AG09309 (cell line): ENCODE results near the gene TRPC1.

Source experiments
- DNase-seq: peaks from one replicate; pipeline ENCODE4 v3.0.0-alpha.2; 2010; ENCODE audit warnings: low read depth
- H3K4me3 ChIP-seq: 2 replicates; pipeline ENCODE4 v1.5.1; 2011; ENCODE audit warnings: mild to moderate bottlenecking, low read depth, low read length, moderate library complexity; ENCODE audit not compliant: control insufficient read depth
- CTCF ChIP-seq: IDR thresholded peaks from 2 replicates; pipeline ENCODE4 v1.5.1; 2011; ENCODE audit warnings: mild to moderate bottlenecking, low read depth, low read length, inconsistent platforms; ENCODE audit not compliant: insufficient read depth, control insufficient read depth; ENCODE audit errors: missing control alignments

TRPC1 gene

DNA sequence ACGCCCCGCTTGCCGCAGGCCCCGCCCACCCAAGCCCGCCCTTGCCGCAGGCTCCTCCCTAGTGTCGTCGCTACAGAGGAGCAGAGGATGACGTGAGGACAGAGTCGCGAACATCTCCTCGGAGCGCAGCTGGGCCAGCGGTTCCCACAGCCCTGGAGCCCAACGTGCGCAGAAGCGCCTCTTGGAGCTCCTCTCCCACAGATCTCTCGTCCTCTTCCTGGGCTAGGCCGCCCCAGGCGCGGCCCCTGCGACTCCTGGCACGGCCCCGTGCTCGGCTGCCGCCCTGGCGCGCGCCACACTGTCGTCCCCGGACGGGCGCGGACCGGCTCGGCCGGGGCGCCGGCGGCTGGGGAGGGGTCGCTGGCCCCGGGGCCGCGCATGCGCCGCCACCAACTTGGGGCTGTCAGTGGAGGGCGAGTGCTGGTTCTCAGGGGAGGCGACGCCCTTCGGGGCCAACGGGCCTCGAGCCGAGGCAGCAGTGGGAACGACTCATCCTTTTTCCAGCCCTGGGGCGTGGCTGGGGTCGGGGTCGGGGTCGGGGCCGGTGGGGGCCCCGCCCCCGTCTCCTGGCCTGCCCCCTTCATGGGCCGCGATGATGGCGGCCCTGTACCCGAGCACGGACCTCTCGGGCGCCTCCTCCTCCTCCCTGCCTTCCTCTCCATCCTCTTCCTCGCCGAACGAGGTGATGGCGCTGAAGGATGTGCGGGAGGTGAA lies at the start of gene TRPC1:
TRPC1 (plus strand) TSS at position 67 of the 714 bp plus-strand sequence; CDS start at position 593, 526 bp downstream.
- DNase-seq: peak; percentile 27
- peak within 1 kb of the TSS; percentile 99 for H3K4me3 ChIP-seq
- no peak for TF ChIP-seq CTCF

DNA sequence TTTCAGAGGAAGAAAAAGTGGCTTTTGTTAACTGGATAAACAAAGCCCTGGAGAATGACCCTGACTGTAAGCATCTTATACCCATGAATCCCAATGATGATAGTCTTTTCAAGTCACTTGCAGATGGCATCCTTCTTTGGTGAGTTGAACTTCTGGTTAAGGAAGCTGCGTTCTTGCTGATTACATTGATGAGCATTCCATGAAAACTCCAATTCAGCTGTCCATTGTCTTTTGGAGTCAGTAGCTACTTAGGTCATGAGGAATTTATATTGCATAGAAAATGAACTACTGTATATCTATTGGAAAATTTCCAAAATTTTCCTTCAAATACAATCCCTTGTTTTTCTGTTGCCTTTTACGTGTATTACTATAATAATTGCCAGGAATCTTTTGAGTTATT lies 47.7 kb upstream of the TRPC1 start:
- TF ChIP-seq CTCF: no peak
- no peak overlapping the region for H3K4me3 ChIP-seq
- DNase-seq: no peak

- no peak for DNase-seq
- no peak overlapping the region for H3K4me3 ChIP-seq
- no peak for TF ChIP-seq CTCF
Measured at GRCh38 chr3:142680710-142681109, 43.1 kb upstream of the TRPC1 start.

DNA sequence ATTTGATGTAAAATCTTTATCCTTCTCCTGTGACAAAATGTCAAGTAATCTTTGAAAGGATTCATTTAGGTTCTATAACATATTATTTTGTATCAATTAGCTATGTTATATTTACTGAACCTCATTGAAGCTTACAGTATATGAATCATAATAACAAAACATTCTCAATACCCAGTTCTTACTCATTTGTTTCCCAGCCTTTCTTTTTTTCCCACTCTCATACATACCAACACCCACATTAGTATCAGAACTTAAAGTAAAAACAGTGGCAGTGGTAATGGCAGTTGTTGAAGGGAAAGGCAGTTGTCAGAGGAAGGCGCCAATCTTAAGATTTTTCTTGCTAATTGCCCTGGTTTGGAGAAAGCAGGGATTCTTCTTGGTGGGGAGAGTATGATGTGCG lies 33.2 kb upstream of the TRPC1 start:
- no peak overlapping the region for H3K4me3 ChIP-seq
- TF ChIP-seq CTCF: no peak
- no peak for DNase-seq

GRCh38 chr3:142691527-142691926 lies 32.3 kb upstream of the TRPC1 start:
- DNase-seq: no peak
- no peak for TF ChIP-seq CTCF
- H3K4me3 ChIP-seq: no peak overlapping the region

DNA sequence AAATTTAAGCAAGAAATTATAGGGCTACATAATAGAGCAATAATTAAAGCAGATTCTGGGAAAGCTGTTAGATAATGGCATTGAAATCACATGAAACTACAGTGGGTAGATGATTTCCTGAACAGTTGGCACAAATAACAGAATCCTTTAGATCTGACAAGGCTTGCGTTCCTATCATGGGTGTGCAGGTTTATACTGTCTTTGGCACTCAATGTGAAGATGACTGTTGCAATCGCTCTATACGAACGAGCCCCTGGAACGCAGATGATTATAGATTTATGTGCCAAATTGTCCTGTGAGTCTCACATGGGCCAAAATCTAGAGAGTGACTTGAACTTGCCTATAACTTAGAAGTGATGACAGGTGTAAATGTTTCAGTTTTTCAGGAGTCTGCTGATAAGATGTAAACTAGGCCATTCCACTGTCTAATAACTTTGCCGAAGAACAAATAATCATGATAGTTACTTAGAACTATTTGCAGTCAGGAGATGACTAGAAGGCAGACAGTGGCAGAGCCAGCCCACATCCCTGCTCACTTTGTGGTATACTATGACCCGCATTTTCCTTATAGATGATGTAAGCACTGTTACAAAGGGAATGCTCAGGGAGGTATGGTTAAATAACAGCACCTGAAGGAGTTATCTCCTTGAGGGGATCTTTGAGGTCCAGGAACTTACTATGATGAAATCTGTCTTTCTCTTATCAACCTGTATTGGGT lies 30.5 kb upstream of the TRPC1 start:
- TF ChIP-seq CTCF: no peak
- H3K4me3 ChIP-seq: no peak overlapping the region
- no peak for DNase-seq

DNA sequence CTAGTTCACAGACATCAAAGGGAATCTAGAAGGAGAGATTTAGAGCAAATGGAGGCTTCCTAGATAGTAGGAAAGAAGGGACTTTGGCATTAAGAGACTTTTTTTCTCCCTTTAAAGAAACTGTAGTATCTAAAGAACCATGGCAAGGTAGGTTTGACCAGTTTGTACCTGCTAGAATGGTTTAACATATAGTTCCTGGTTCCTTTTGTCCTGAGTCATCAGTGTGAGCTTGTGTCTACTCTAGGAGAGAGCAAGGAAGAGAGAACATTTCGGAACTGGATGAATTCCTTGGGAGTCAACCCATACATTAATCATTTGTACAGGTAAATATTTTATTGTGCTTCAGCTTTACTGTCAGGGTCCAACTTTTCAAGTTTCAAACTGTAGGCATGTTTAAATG lies 29.6 kb upstream of the TRPC1 start:
- no peak for DNase-seq
- no peak for TF ChIP-seq CTCF
- no peak overlapping the region for H3K4me3 ChIP-seq
